Measurements from ENCODE around the gene SLC22A16.
"Not testable (repeated sequence)": the region's sequence is repeated elsewhere in the genome, so short reads cannot be mapped to it uniquely, and the experiment has no call there.

Gene SLC22A16

DNA sequence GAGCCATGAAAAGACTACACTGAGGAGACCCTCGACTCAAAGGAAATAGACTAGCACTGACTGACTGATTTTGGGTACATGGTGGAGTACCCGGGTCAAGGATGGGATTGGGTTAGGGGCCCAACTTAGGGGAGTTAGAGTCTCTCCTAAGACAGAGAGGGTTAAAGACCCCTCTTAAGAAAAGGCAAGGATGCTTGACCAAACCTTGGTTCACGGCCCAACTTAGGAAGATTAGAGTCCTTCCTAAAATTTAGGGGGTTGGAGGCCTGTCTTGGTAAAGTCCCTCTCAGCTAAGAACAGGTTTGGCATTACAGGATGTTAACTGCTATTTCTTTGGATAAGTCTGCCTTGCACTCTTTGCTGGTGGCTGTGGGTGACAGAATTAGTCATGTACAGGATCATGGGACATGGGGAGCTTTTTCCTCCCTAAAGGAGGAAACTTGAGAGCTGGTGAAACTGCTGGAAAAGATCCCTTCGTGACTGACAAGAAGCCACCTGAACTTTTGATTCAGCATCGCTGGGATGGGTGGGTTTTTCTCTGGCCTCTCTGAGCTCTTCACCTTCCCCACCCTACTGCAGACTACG, 12.3 kb upstream of the SLC22A16 start:
- no peak for DNase-seq

DNA sequence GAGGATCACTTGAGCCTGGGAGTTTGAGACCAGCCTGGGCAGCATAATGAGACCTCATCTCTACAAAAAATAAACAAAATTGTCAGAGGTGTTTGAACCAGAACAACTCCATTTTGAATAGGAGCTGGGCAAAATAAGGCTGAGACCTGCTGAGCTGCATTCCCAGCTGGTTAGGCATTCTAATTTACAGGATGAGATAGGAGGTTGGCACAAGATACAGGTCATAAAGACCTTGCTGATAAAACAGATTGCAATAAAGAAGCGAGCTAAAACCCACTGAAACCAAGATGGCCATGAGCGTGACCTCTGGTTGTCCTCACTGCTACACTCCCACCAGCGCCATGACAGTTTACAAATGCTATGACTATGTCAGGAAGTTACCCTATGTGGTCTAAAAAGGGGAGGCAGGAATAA, 11.6 kb upstream of the SLC22A16 start:
- DNase-seq = not testable (repeated sequence)

DNA sequence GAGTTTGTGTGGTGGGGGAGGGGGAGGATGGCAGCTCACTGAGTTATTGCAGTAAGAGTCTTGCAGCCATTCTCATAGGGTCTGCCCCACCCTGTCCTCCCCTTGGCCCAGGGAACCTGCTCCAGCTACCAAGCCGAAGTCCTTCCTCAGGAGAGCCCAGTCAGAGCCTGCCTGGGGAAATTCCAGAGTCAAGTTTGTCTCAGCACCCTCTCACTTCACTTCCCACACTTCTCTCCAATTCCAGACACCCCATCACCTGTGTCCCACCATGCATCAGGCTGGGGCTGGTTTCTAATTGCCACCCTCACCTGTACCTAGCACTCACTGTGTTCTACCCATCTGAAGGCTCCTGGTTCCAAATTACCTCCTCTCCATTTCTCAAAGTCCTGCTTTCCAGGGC, 10.3 kb upstream of the SLC22A16 start:
- DNase-seq = no peak

DNA sequence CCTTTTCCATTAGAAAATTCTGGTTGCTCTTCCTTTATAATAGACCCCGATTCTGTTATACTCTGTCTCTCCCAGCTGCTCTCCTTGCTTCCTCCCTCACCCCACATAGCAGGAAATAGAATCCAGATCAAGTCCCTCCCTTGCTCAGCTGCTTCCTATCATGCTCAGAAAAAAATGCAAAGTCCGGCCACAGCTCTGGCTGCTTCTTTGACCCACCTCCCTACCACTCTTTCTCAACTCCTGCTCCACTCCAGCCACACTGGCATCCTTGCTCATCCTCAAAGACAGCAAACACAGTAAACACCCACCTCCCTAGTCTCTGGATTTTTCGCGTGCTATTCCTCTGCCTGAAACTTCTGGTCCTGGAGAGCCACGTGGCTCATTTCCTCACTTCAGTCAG, 9.1 kb upstream of the SLC22A16 start:
- no peak for DNase-seq

DNA sequence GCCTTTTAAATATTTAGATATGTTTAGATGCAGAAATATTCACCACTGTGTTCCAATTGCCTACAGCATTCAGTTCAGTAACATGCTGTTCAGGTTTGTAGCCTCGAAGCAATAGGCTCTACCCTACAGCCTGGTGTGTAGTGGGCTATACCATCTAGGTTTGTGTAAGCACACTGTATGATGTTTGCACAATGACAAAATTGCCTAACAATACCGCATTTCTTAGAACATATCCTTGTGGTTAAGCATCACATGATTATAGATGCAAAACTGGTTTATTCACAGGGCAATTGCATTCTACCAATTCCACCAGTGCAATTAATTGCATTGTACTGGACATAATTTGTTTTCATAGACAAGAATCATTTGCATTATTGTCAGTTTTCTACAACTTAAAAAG, 7.9 kb upstream of the SLC22A16 start:
- no peak for DNase-seq

DNA sequence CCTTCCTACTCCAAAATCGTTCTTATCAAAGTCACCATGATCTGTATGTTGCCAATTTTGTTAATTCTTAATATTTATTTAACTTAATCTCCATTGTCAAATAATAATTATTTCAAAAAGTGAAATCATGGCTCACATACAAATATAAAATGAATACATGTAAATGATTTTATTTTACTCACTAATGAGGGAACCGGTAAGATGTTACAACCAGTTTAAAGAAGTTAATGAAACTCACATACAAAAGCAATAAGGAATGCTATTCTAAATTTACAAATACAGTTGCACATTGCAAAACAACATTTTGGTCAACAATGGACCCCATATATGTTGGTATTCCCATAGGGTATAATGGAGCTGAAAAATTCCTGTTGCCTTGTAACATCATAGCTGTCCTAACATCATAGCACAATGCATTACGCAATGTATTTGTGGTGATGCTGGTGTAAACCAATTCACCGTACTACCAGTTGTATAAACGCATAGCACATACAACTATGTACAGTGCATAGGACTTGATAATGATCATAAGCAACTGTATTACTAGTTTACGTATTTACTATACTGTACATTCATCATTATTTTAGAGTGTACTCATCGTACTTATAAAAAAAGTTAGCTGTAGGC, 6.5 kb upstream of the SLC22A16 start:
- no peak for DNase-seq

DNA sequence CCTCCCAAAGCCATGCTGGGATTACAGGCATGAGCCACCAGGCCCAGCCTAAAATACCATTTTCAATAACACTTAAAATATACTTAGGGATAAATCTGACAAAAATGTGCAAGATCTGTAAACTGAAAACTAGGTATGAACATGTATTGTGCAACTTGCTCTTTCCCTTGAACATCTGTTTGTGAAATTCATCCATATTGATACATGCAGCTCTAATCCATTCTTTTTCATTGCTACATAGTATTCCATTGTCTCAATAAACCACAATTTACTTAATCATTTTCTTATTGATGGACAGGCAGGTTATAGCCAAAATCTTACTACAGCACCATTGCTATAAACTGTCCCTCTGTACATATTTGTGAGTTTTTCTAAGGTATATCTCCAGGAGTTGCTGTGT, 4.7 kb upstream of the SLC22A16 start:
- no peak for DNase-seq

DNA sequence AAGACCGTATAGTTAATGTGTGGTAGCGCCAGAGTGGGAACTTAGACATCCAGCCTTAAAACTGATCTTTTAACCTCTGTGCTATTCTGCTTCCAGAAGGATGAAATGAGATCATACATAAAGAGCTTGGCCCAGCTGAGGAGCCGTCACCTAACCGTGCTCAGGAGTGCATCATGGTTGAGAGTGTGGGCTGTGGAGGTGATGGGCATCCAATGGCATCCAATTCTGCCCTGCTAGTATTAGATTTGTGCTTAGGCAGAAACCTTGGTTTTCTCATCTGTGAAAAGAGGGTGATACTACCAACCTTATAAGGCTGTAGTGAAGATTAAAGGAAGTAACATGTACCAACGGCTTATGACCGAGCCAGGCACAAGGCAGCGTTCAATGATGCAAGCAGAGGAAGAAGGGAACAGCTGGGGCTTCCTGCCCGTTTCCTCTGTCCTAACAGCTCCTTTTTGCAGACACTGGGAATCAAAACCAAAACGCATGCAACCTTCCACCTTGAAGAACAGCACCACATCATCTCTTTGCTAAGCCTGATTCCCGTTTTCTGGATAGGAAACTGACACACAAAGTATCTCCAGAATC, 1.3 kb downstream of the SLC22A16 start:
- DNase-seq = no peak

DNA sequence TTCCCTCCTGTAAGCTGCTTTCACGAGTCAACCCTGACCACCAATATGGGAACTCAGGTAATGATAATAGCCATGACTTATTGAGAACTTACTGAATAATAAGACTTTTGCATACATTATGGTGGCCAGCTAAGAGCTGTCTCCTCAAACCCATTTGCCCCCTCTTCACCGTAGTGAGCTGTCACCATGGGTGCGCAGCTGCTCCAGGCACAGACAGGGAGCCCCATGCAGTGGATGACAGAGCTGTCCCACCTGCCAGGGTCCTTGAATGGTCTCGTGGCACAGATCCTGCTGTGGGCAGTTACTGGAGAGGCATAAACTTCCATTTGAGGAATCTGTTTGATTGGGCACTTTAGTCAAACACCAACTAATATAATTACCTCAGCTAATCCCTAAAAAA, 1.9 kb downstream of the SLC22A16 start:
- no peak for DNase-seq

DNA sequence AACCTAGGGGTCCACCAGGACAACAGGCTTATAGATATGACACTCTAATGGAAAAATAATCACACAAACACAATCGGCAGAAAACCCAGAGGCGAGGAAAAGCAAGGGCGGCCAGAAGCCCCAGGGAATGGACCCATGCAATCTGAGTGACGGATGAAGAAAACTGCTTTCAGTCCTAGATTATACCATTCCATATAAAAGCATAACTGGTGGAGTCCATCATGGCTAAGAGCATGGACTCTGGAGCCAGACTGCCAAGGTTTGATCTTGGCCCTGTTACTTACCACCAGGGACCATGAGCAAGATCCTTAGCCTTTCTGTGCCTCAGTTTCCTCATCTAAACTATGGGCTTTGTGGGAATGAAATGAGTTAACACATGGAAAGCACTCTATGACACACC, 3.7 kb downstream of the SLC22A16 start:
- DNase-seq = no peak

DNA sequence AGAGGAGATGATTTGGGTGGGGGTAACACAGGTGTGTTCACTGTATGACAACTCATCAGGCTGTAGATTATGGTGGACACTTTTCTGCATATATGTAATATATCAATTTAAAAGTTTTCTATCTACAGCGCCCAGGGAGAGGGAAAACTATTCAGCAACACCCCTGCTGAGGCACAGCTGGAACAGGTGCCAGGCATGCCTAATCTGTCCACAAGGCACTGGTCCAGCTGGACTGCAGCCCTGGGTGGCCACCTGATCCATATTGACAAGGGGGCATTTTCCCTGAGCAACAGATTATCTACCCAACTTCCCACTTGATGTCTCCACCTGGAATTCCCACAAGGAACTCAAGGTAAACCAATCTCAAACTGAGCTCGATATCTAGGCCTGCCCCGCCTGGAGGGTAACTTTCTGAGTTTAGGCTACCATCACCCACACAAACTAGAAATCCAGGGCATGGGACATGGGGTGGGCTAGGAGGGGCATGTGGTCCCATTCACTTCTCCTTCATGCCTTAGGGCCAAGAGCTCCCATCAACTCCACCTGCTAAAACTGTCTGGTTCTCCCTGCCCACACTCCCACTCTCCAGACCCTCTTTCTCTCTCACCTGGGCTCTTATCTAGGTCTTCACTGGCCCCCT, 4.6 kb downstream of the SLC22A16 start:
- DNase-seq = no peak

DNA sequence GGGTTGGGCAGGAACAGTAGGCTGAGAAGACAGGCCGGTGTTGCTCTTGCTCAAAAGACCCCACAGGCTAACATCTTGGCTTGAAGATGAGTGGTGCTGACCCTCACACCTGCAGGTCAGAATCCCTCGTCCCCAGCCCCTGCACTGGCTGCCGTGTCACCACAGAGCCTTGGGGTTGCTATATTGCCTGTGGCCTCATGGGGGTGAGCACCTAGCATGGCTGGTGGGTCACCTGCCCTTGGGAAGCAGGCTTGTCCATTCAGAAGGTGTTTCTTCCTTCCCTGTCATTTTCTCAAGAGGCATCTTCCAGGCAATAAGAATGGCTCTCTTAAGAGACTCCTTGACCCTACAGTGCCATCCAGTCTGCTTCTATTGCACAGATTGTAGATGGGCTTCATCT, 7.7 kb downstream of the SLC22A16 start:
- DNase-seq = no peak

DNA sequence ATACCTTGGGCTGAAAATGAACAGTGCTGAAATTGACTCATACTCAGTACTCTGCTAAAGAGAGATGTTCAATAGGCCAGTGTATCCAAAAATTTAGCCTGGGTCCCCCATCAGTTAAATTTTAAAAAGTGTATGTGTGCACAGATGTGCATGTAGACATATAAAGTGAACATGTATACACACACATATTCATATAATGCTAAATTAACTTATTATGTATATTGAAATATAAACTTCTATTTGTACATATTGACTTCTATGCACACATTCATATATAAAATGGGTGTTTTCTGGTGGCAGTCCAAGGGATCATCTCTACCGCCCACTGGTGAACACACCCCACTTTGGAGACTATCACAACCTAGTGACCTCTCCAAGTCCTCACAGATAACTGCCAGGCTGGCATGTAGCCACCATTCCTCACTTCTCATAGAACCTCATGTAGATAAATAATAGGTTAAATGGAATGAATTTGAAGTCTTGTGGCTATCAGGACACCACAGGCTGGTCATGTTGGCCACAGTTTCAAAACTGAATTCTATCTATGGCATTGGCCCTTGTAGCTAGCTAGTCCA, 8.8 kb downstream of the SLC22A16 start:
- DNase-seq = no peak

DNA sequence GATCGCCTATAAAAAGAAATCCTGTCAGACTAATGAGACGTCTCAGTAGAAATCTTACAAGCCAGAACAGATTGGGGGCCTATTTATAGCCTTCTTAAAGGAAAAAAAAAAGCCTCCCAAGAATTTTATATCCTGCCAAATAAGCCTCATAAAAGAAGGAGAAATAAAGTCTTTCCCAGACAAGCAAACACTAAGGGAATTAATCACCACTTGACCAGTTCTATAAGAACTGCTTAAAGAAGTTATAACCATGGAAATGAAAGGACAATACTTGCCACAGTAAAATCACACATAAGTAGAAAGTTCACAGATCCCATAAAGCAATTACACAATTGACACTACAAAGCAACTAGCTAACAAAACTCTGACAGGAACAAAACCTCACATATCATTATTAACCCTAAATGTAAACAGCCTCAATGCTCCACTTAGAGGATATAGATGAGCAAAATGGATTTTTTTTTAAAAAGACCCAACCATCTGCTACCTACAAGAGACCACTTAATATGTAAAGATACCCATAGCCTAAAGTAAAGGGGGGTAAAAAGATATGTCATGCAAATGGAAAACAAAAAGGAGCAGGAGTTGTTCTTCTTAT, 13.4 kb downstream of the SLC22A16 start:
- no peak for DNase-seq

DNA sequence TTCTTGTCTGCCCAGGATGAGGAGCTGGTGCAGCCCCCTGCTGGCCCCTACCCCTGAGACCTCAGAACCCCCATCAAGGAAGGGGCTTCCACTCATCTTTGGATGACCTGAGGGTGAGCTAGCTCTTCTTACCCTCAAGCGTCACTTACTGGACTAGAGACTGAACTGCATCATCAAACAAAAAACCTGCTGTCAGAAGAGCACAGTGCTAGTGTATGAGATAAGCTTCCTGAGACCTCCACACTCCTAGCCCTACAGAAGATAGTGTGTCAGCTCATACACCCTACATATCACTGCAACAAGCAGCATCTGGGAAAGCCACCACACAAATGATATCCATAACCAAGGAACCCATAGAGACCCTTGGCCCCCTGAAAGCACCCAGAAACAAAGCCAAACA, 15.0 kb downstream of the SLC22A16 start:
- no peak for DNase-seq

DNA sequence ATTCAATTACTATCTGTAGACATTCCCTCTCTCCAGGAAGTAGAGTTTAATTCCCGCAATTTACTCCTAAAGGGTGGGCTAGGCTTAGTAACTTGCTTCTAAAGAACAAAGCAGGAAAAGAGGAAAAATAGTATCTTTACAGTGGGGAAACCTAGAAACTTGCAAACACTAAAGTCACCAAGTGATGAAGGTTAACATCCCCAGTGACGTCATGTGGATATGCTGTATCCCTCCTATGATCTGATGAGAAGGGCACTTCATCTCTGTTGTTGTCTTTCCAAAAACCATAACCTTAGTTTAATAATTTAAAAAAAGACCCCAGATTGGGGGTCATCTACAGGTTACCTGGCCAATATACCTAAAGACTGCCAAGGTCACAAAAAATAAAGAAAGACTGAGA, 17.3 kb downstream of the SLC22A16 start:
- no peak for DNase-seq

DNA sequence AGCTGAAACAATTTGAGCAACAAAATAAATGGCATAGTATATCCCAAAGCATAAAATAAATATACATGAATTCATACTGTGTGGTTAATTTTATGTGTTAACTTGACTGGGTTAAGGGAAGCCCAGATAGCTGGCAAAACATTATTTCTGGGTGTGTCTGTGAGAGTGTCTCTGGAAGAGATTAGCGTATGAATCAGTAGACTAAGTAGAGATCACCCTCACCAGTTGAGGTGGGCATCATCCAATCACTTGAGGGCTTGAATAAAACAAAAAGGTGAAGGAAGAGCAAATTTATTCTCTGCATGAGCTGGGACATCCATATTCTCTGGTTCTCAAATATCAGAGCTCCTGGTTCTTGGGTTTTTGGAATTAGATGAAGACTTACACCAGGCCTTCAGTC, 17.9 kb downstream of the SLC22A16 start:
- no peak for DNase-seq

DNA sequence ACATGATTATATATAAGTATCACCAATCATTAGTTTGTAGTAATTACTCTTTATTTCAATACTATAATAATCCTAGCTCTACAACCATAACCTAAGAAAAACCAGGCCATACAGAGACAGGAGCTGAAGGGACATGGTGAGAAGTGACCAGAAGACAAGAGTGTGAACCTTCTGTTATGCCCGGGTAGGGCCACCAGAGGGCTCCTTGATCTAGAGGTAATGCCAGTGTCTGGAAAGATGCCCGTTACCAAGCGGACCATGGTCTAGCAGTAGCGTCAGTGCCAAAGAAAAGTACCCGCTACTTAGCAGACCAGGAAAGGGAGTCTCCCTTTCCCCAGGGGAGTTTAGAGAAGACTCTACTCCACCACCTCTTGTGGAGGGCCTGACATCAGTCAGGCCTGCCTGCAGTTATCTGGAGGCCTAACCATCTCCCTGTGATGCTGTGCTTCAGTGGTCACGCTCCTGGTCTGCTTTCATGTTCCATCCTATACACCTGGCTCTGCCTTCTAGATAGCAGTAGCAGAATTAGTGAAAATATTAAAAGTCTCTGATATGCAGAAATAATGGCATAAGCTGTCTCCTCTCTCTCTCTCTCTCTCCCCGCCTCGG, 18.7 kb downstream of the SLC22A16 start:
- DNase-seq = not testable (repeated sequence)

DNA sequence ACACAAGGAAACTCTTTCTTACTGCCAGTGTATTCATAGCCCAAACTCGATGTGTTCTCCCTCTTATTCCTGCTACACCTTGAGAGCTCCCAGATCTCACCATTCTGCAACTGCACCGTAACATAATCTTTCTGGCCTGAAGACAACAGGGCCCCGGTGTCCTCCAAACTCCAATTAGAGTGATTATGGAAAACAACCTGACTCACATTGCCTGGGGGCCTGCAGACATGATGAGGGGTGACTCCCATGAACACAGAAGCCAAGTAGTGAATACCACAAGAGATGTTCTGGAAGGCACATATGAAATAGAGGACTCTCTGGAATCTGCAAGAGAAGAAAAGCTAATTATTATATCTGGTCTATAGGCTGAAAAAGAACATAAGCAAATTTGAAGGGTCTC, 19.7 kb downstream of the SLC22A16 start:
- no peak for DNase-seq

DNA sequence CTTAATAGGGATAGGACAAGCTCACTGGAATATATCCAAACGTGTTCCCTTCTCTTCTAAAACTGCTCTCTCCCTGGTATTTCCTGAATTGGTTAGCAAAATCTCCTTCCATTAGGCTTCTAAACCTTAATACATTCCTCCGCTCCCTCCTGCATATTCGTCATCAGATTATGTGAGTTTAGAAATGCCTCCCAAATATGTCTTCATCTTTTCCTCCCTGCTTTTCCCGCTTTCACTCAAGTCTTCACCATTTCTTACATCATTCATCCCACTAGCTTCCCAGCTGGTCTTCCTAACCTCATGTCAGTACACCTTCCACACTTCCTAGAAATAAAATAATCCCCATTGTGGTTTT, 26.9 kb downstream of the SLC22A16 start:
- no peak for DNase-seq

DNA sequence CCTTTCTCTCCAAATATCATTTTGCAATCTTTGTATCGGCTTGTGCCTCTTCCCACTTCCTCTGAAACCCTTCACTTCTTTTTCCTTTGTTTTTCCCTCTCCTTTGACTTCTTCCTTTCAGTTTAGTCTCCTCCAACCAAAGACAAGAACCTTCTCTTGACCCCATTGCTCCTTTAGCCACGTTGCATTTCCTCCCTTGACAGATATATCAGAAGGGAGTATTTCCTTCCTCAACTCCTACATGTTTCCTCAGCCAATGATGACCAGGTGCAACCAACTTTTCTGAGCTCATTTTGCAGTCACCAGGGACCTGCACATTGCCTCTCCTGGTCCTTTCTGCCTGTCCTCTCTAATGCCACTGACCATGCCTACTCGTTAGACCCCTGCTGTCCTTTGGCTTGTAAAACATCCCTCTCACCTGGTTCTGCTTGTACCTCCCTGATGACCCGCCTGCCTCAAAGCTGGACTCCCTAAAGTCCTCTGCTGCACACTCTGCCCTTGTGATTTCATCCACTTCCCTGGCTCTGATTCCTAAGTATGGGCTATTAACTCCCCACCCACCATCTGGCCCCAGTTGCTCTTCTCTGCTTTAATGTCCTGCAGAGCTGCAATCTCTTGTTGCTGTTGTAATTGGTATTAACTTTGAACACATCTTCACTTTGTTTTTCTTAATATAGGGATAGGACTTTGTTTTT, 27.4 kb downstream of the SLC22A16 start:
- no peak for DNase-seq

DNA sequence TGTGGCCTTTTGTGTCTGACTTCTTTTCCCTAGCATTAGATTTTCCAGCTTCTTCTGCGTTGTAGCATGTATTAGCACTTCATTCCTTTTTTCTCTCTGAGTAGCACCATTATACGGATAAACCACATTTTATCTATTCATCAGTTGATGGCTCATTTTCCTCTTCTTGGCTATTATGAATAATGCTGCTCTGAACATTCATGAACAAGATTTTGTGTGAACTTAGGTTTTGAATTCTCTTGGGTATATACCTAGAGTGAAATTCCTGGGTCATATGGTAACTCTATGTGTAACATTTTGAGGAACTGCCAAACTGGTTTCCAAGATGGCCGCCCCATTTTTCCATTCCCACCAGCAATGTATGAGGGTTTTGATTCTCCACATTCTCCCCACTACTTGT, 28.7 kb downstream of the SLC22A16 start:
- DNase-seq = no peak

DNA sequence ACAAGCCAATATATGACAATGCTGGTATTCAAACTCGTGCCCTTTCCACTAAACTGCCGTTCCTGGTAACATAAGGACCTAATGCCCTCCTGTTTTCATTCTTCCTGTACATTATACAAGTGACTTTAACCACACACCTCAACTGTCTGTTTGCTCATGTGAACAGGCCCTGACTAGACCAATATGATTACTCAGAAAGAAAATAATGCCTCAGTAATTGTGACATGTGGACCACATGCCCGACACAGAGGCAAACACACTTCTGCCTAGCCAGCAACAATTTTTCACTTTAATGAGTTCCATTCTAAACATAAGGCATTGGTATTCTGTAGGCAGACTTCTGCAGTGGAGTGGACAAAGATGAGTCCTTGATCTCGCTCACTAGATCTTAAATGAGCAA, 30.0 kb downstream of the SLC22A16 start:
- no peak for DNase-seq

Data from cortex of kidney (tissue), 1 donor.